ENCODE results near the gene PIAS4. TPM values are rescaled to one million over a fixed set of nuclear protein-coding genes. Genes with fewer than 3 reads are reported as not detected.
"Not testable (repeated sequence)": the region's sequence is repeated elsewhere in the genome, so short reads cannot be mapped to it uniquely, and the experiment has no call there.

The PIAS4 gene
- total RNA-seq, 2 experiments from 2014 or later = 33.3 to 40.4 TPM

DNA sequence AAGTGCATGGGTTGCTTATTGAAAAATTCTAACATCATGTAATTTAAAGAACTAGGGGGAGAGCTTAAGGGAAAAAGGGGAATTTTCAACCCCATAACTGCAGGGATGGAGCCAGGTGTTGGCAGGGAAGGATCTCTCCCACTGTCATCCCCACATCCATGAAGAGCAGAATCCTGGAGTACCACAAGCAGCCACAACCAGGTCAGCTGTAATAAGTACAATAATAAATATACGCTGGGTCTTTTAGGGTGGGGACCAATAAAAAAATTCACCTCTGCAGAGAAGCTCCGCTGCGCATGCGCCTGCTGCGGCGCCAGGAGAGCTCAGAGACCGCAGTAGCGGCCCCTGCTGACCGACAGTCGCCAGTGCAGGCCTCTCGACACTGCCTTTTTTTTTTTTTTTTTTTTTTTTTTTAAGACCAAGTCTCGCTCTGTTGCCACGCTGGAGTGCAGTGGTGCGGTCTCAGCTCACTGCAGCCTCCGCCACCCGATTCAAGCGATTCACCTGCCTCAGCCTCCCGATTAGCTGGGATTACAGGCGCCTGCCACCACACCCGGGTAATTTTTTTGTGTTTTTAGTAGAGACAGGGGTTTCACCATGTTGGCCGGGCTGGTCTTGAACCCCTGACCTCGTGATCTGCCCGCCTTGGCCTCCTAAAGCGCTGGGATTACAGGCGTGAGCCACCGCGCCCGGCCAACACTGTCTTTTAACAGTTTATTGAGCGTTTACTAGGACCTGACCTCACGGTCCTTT is 19.7 kb upstream of the PIAS4 start:
- peak overlapping the region; percentile 94 for H3K4me3 Mint-ChIP-seq

DNA sequence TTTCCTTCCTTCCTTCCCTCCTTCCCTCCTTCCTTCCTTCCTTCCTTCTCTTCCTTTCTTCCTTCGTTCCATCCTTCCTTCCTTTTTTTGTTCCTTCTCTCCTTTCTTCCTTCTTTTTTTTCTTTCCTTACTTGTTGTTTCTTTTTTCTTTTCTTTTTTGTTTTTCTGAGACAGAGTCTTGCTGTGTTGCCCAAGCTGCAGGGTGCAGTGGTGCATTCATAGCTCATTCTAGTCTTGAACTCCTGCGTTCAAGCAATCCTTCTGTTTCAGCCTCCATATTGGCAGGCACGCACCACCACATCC is 16.8 kb upstream of the PIAS4 start:
- no peaks in the 10 kb centered on the region for H3K9me3 Mint-ChIP-seq
- POLR2A ChIA-PET = no interaction called here
- H3K36me3 Mint-ChIP-seq (ENCODE audit: low read depth) = no peaks in the 10 kb centered on the region
- CTCF ChIA-PET = interaction anchor here (0.6 to 1.3 kb wide), 9 partner anchors 15 to 690 kb away, joined by 3 to 5 read pairs (median 3); no protein-coding TSS in a partner anchor
- H3K27ac Mint-ChIP-seq = peak overlapping the region; percentile 71
- H3K4me3 Mint-ChIP-seq = no peak overlapping the region
- H3K4me1 Mint-ChIP-seq = peaks cover 28% of the 10 kb centered on the region
- no peak for DNase-seq
- H3K27me3 Mint-ChIP-seq = no peaks in the 10 kb centered on the region

More for the DNA sequence above, 19.7 kb upstream of the PIAS4 start:
- peak; percentile 91 for DNase-seq
- Mint-ChIP-seq H3K27me3 (no peaks in the 10 kb centered on the region), H3K27ac (peak overlapping the region; percentile 95), H3K4me1 (peaks cover 46% of the 10 kb centered on the region), H3K9me3 (no peaks in the 10 kb centered on the region), H3K36me3 (ENCODE audit: low read depth) (peaks cover 23% of the 10 kb centered on the region)
- CTCF ChIA-PET = interaction anchor here (0.5 to 2.1 kb wide), 43 partner anchors 9 to 978 kb away, joined by 3 to 19 read pairs (median 4); partner anchors contain the start of genes APBA3, CREB3L3, DAPK3 and EBI3
- POLR2A ChIA-PET = interaction anchor here (1.7 kb wide), 1 partner anchor 17 kb away, joined by 6 read pairs; the partner anchor contains the start of gene DAPK3

DNA sequence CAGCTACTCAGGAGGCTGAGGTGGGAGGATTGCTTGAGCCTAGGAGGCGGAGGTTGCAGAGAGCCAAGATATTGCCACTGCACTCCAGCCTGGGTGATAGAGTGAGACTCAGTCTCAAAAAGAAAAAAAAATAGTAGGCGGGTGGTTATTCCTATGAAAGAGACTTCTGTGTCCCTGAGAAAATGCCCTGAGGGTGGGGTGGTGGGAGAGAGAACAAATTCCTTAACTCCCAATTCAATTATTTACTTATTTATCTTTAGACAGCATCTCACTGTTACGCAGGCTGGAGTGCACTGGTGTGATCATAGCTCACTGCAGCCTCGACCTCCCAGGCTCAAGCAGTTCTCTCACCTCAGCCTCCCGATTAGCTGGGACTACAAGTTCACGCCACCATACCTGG is 11.9 kb upstream of the PIAS4 start:
- no peak overlapping the region for H3K27ac Mint-ChIP-seq
- no peak for DNase-seq
- no peaks in the 10 kb centered on the region for H3K9me3 Mint-ChIP-seq
- H3K4me3 Mint-ChIP-seq = no peak overlapping the region
- no peaks in the 10 kb centered on the region for H3K27me3 Mint-ChIP-seq
- POLR2A ChIA-PET = no interaction called here
- CTCF ChIA-PET = interaction anchor here (1.6 to 2.5 kb wide), 3 partner anchors 8 to 144 kb away, joined by 3 to 15 read pairs (median 7); no protein-coding TSS in a partner anchor
- no peaks in the 10 kb centered on the region for H3K36me3 Mint-ChIP-seq (ENCODE audit: low read depth)
- peaks cover 11% of the 10 kb centered on the region for H3K4me1 Mint-ChIP-seq

DNA sequence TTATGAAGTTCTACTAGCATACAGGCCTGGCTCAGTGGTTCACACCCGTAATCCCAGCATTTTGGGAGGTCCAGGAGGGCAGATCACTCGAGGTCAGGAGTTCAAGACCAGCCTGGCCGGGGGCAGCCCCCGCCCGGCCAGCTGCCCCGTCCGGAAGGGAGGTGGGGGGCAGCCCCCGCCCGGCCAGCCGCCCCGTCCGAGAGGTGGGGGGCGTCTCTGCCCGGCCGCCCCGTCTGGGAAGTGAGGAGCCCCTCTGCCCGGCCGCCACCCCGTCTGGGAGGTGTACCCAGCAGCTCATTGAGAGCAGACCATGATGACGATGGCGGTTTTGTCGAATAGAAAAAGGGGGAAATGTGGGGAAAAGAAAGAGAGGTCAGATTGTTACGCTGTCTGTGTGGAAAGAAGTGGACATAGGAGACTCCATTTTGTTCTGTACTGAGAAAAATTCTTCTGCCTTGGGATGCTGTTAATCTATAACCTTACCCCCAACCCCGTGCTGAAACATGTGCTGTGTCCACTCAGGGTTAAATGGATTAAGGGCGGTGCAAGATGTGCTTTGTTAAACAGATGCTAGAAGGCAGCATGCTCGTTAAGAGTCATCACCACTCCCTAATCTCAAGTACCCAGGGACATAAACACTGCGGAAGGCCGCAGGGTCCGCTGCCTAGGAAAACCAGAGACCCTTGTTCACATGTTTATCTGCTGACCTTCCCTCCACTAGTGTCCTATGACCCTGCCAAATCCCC is 8.7 kb upstream of the PIAS4 start:
- H3K36me3 Mint-ChIP-seq (ENCODE audit: low read depth); DNase-seq; CTCF ChIA-PET; H3K9me3 Mint-ChIP-seq; H3K27ac Mint-ChIP-seq; POLR2A ChIA-PET; H3K4me1 Mint-ChIP-seq; H3K27me3 Mint-ChIP-seq; H3K4me3 Mint-ChIP-seq: not testable (repeated sequence)

DNA sequence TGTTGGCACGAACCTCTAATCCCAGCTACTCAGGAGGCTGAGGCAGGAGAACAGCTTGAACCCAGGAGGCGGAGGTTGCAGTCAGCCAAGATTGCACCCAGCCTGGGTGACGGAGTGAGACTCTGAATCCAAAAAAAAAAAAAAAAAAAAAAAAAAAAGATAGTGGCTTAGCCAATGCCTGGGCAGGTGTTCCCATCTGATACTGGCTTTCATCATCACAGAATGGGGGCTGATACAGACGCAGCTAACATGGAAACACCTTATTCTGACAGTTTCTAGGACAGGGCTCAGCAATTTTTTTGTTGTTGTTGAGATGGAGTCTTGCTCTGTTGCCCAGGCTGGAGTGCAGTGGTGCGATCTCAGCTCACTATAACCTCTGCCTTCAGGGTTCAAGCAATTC is 6.7 kb upstream of the PIAS4 start:
- H3K9me3 Mint-ChIP-seq; H3K4me1 Mint-ChIP-seq; DNase-seq; H3K4me3 Mint-ChIP-seq; H3K36me3 Mint-ChIP-seq (ENCODE audit: low read depth); H3K27me3 Mint-ChIP-seq; H3K27ac Mint-ChIP-seq: not testable (repeated sequence)
- POLR2A ChIA-PET = interaction anchor here (1.2 kb wide), 1 partner anchor 104 kb away, joined by 9 read pairs; no protein-coding TSS in a partner anchor
- CTCF ChIA-PET = interaction anchor here (1.2 to 1.9 kb wide), 2 partner anchors 11 to 13 kb away, joined by 4 to 6 read pairs; no protein-coding TSS in a partner anchor

DNA sequence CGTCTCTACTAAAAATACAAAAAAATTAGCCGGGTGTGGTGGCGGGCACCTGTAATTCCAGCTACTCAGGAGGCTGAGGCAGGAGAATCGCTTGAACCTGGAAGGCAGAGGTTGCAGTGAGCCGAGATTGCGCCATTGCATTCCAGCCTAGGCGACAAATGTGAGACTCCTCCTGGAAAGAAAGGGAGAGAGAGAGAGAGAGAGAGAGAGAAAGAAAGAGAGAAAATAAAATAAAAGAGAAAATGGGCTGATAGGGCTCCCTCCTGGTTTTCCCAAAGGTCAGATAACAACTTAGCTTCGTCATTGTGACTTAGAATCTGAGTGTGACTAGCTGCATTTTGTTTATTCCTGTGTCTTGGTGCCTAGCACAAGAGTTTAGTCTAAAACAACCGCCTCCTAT is 2.1 kb upstream of the PIAS4 start:
- Mint-ChIP-seq H3K4me3 (peak overlapping the region; percentile 43), H3K4me1 (peaks cover 16% of the 10 kb centered on the region)
- H3K27me3 Mint-ChIP-seq; H3K9me3 Mint-ChIP-seq; POLR2A ChIA-PET; DNase-seq; H3K27ac Mint-ChIP-seq; H3K36me3 Mint-ChIP-seq (ENCODE audit: low read depth): not testable (repeated sequence)
- CTCF ChIA-PET = interaction anchor here (0.8 to 1.7 kb wide), 3 partner anchors 15 to 18 kb away, joined by 3 to 5 read pairs (median 3); no protein-coding TSS in a partner anchor

DNA sequence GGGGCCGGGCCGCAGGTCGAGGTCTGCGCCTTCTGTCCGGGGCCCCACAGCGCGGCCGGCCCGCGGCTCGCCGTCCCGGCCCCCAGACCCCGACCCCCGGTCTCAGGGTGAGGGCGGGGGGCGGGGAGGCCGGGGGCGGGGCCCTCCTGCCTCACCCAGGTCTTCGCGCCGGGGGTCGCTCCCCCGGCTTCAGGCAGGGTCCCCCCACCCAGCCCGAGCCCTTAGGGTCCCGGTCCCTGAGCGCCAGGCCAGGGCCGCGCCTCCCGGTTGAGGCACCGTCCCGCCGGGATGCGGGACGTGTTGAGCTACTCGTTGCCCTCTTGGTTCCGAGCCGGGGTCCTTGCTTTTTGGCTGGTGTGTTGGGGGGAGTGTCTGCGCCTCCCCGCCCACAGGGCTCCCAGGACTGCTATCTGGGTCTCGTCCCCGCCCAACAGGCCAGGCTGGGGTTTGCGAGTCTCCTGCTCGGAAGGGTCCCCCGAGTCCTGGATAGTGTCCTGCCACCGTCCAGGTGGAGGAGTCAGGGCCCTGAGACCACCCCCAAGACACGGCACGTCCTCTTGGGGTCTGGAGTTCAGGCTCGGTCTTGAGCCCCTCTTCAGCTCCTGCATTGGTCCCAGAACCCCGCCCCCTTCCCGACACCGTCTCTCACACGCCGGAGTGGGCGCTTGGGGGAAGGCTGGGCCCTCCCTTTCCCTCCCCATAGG is 452 bp downstream of the PIAS4 start:
- H3K4me3 Mint-ChIP-seq = peak overlapping the region; percentile 81
- peak; percentile 33 for DNase-seq
- ChIA-PET POLR2A (no interaction called here), CTCF (interaction anchor here (0.7 to 1.2 kb wide), 3 partner anchors 20 to 1966 kb away, joined by 3 to 7 read pairs (median 6); no protein-coding TSS in a partner anchor)
- H3K4me1 Mint-ChIP-seq = peaks cover 16% of the 10 kb centered on the region
- no peaks in the 10 kb centered on the region for H3K9me3 Mint-ChIP-seq
- peak overlapping the region; percentile 60 for H3K27ac Mint-ChIP-seq
- no peaks in the 10 kb centered on the region for H3K36me3 Mint-ChIP-seq (ENCODE audit: low read depth)
- no peaks in the 10 kb centered on the region for H3K27me3 Mint-ChIP-seq

DNA sequence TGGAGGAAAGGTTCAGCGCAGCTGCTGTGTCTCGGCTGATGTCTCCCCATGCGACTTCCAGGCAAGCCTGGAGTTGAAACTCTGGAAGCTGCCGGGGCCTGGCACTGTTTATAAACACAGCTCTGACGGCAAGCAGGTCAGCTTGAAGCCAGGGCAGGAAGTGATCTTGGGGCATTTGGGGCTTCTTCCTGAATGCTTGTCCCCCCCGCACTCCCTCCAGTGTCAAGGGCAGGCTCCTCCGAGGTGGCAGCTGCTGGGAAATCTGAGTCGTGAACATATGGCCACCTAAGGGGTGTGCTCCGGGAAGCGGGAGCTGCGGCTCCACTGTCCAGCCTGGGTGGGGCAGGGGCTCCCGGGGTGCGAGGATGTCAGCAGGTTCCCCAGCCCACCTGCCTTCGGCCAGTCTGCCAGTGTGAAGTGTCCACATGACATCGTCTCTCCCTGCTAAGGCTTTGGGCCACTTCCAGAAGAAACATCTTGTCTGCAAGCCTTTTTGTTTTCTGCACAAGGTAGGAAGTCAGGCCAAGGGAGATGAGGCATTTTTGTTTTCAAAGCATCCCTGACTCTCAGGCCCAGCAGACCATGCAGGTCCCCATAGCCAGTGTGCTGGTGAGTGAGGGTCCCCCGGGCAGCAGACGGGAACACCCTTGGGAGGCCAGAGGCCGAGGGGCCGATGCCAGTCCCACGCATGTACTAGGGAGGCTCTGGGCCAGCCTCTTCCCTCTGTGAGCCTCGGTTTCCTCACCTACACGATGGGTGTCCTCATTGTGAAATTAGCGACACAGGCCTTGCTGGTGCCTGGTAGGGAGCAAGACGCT is 2.7 kb downstream of the PIAS4 start:
- ChIA-PET CTCF (interaction anchor here (1.1 kb wide), 1 partner anchor 130 kb away, joined by 3 read pairs; no protein-coding TSS in a partner anchor), POLR2A (no interaction called here)
- no peaks in the 10 kb centered on the region for H3K27me3 Mint-ChIP-seq
- peaks cover 25% of the 10 kb centered on the region for H3K4me1 Mint-ChIP-seq
- no peak overlapping the region for H3K27ac Mint-ChIP-seq
- no peak for DNase-seq
- peak overlapping the region; percentile 77 for H3K4me3 Mint-ChIP-seq
- no peaks in the 10 kb centered on the region for H3K9me3 Mint-ChIP-seq
- no peaks in the 10 kb centered on the region for H3K36me3 Mint-ChIP-seq (ENCODE audit: low read depth)

DNA sequence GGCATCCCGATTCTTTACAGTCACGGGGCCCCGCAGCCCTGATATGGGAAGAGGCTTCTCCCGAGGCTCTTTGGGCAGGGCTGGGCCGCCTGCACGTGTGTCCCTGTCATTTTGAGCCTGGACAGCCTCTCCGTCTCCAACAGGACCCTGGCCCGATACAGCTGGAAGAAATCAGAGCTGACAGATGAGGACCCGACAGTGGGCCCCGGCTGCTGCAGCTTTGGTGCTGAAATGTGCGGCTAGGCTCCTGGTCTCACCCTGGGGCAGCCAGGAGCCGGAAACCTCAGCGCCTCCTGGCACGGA is 3.2 kb downstream of the PIAS4 start:
- DNase-seq = no peak
- Mint-ChIP-seq H3K27ac (no peak overlapping the region), H3K27me3 (no peaks in the 10 kb centered on the region), H3K9me3 (no peaks in the 10 kb centered on the region), H3K4me1 (peaks cover 25% of the 10 kb centered on the region), H3K4me3 (no peak overlapping the region), H3K36me3 (ENCODE audit: low read depth) (no peaks in the 10 kb centered on the region)
- POLR2A ChIA-PET = no interaction called here
- CTCF ChIA-PET = no interaction called here

DNA sequence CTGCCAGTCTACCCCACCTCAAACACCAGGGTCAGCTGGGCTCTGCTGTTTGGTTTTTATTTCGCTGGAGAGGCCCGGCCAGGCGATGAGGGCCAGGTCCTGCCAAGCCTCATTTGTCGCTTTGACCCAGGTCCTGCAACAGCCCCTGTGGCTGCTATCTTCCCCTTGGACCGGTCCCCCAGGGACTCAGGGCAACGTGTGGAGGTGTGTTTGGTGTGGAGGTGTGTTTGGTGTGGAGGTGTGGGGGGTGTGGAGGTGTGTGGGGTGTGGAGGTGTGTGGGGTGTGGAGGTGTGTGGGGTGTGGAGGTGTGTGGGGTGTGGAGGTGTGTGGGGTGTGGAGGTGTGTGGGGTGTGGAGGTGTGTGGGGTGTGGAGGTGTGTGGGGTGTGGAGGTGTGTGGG is 3.9 kb downstream of the PIAS4 start:
- not testable (repeated sequence) for H3K27me3 Mint-ChIP-seq, H3K9me3 Mint-ChIP-seq
- peak overlapping the region; percentile 19 for H3K27ac Mint-ChIP-seq

DNA sequence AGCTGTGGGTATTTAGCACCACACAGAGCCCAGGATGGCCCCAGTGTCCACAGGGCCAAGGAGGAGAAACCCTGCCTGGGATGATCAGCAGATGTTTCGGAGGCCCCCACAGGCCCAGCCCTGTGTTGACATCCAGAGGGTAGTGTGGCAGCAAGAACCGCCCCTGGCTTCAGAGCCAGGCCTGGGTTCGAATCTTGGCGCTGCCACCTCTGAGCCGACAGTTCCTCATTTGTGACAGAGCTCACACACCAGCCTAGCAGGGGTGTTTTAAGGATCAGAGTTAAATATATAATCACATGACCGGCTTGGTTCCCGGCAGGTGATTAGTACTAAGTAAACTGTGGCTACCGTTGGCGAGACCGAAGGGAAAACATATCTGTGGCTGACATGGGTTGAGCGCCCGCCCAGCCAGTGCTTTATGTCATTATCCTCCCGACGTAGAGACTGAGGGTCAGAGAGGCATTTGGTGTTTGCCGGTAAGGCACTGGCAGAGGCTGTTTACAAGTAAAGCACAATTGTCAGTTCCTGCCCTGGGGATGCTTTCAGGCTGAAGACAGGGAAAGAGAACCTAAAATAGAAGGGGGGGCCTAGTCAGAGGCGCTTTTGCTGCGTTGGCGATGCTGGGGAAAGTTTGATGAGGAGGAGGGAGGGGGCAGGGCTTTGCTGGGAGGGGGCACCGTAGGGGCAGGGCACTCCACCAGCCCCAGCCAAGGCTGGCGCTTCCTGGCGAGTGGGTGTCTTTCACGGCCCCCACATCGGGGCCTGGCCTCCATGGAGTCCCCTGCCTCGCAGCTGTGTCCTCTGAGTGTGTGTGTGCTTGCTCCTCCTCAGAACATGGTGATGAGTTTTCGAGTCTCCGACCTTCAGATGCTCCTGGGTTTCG is 4.8 kb downstream of the PIAS4 start:
- Mint-ChIP-seq H3K27me3 (no peaks in the 10 kb centered on the region), H3K9me3 (no peaks in the 10 kb centered on the region), H3K4me3 (no peak overlapping the region), H3K36me3 (ENCODE audit: low read depth) (peaks cover 2% of the 10 kb centered on the region), H3K4me1 (peaks cover 22% of the 10 kb centered on the region), H3K27ac (no peak overlapping the region)
- DNase-seq = no peak
- ChIA-PET POLR2A (no interaction called here), CTCF (interaction anchor here (1.0 kb wide), 1 partner anchor 17 kb away, joined by 3 read pairs; no protein-coding TSS in a partner anchor)

More for the DNA sequence above, 3.9 kb downstream of the PIAS4 start:
- DNase-seq; POLR2A ChIA-PET; H3K36me3 Mint-ChIP-seq (ENCODE audit: low read depth); CTCF ChIA-PET; H3K4me3 Mint-ChIP-seq: not testable (repeated sequence)
- peaks cover 22% of the 10 kb centered on the region for H3K4me1 Mint-ChIP-seq
